ENCODE results near the gene CPEB2. TPM values are rescaled to one million over a fixed set of nuclear protein-coding genes. Genes with fewer than 3 reads are reported as not detected.

The CPEB2 gene
- total and polyA plus RNA-seq, 2 of the 8 experiments (the other 6 are each of a cell fraction or from before 2014, with no cell fraction given): 0.39 to 1.9 TPM

DNA sequence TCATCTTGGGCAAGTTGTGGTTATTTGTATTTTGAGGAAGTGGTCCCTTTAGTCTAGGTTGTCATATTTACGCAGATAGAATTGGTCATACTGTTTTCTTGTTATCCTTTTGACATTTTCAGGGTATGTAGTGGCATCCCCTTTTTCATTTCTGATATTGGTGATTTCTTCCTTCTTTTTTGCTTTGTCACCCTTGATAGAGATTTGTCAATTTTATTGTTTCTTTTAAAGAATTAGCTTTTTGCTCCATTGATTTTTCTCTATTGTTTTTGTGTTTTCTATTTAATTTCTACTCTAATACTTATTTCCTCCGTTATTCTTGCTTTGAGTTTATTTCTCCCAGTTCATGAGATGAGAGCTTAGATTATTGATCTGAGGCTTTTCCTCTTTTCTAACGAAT is 87.7 kb downstream of the CPEB2 start:
- no peak for FAIRE-seq
- Histone ChIP-seq H3K4me1 (replicated peaks in 1 of 4; ENCODE audit: control insufficient read depth in 3 of 4, insufficient read depth in 4 of 4, low read length in 3 of 4) (peaks cover 0 to 4% (median under 1%) of the 10 kb centered on the region in 4 experiments; a peak in 2 of 7 replicates), H3K4me2 (ENCODE audit: insufficient read depth in 1 of 2, low read depth in 2 of 2, low read length in 2 of 2) (no peak overlapping the region)

More for the DNA sequence above, 87.7 kb downstream of the CPEB2 start:
- Histone ChIP-seq H2AFZ (ENCODE audit: low read length) (no peak overlapping the region), H2BK15ac (ENCODE audit: low read length) (no peak overlapping the region), H3K4ac (replicated peaks; ENCODE audit: insufficient read length, low read depth, low read length) (no peak overlapping the region), H2BK5ac (ENCODE audit: low read depth, low read length) (no peak overlapping the region), H3K27me3 (replicated peaks in 1 of 4; ENCODE audit: control insufficient read depth in 3 of 4, extremely low read depth in 1 of 4, insufficient read depth in 3 of 4, low read length in 3 of 4) (no peaks in the 10 kb centered on the region), H3K9ac (replicated peaks in 1 of 4; ENCODE audit: extremely low read depth in 1 of 4, low read depth in 3 of 4, low read length in 3 of 4) (no peak overlapping the region), H3K14ac (ENCODE audit: insufficient read length) (no peak overlapping the region), H3K18ac (ENCODE audit: extremely low read depth, low read length) (no peak overlapping the region), H3K36me3 (ENCODE audit: control insufficient read depth in 2 of 4, insufficient read depth in 4 of 4, low read length in 3 of 4) (no peaks in the 10 kb centered on the region), H4K20me1 (replicated peaks in 1 of 2; ENCODE audit: control insufficient read depth in 1 of 2, insufficient read depth in 2 of 2, low read length in 2 of 2) (no peaks in the 10 kb centered on the region), H2BK12ac (ENCODE audit: low read depth, low read length) (no peak overlapping the region), H3K9me3 (ENCODE audit: insufficient read depth in 2 of 2, low read depth in 1 of 2, low read length in 1 of 2) (peaks cover 4 to 9% of the 10 kb centered on the region in 2 experiments; a peak in 1 of 4 replicates), H2AK5ac (ENCODE audit: low read depth, low read length) (no peak overlapping the region), H4K91ac (replicated peaks; ENCODE audit: insufficient read length, low read length) (no peak overlapping the region), H4K8ac (ENCODE audit: extremely low read depth, insufficient read depth, low read length) (no peak overlapping the region), H3K79me1 (ENCODE audit: low read depth, low read length) (no peaks in the 10 kb centered on the region), H3K56ac (replicated peaks; ENCODE audit: insufficient read length, low read depth, low read length) (no peak overlapping the region), H3K23me2 (ENCODE audit: low read depth, low read length) (no peaks in the 10 kb centered on the region), H3K4me3 (ENCODE audit: extremely low read depth in 1 of 4, insufficient read depth in 2 of 4, low read depth in 3 of 4, low read length in 4 of 4) (no peak overlapping the region), H3K23ac (ENCODE audit: insufficient read length) (no peak overlapping the region), H2BK20ac (ENCODE audit: low read length) (no peak overlapping the region), H3K79me2 (ENCODE audit: control insufficient read depth in 1 of 2, insufficient read depth in 2 of 2, low read length in 2 of 2) (no peaks in the 10 kb centered on the region), H4K5ac (ENCODE audit: insufficient read length, low read depth, low read length) (no peak overlapping the region), H3K27ac (ENCODE audit: low read depth, low read length) (no peak overlapping the region), H2BK120ac (replicated peaks; ENCODE audit: low read depth, low read length) (no peak overlapping the region)
- POLR2A ChIA-PET (ENCODE audit: partially characterized antibody): no interaction called here
- no peak for TF ChIP-seq TBP (IDR thresholded peaks at IDR 0.05; ENCODE audit: low read depth, low read length)
- TF ChIP-seq CREB1 (IDR thresholded peaks at IDR 0.05): no peak
- no peak for DNase-seq (ENCODE audit: low read depth in 1 of 2, low spot score in 2 of 2)
- 94% methylated on average over 3 of the region's 3 CpGs; no CpG with 5 or more reads in 1 of the 2 experiments for WGBS, 2 experiments (ENCODE audit: extremely low coverage in 1 of 2, insufficient coverage in 1 of 2, insufficient read length in 1 of 2, insufficient replicate concordance in 2 of 2, low coverage in 1 of 2, low lambda C conversion rate in 2 of 2, missing lambda C conversion rate in 1 of 2)
- CTCF ChIA-PET (ENCODE audit: partially characterized antibody): interaction anchor here (0.7 to 1.0 kb wide), 2 partner anchors 25 to 149 kb away, joined by 3 to 4 read pairs; no protein-coding TSS in a partner anchor

Measured in H1 (cell line).